GM21723 (cell line): ENCODE data around the gene ADAT2.

Source experiments
- ATAC-seq: cut with Tn5 transposase; IDR thresholded peaks from one replicate; pipeline ENCODE4 v1.9.1; 2021; ENCODE audit warnings: mild to moderate bottlenecking, moderate library complexity; ENCODE audit not compliant: unreplicated experiment

Gene ADAT2

GRCh38 chr6:143399176-143399575, 51.3 kb downstream of the ADAT2 start:
- ATAC-seq, result no peak

GRCh38 chr6:143397227-143398222, 53.0 kb downstream of the ADAT2 start:
- no peak for ATAC-seq

- ATAC-seq, result no peak
Observed at GRCh38 chr6:143396497-143397226, 53.8 kb downstream of the ADAT2 start.

- no peak for ATAC-seq
Observed at GRCh38 chr6:143395699-143396098, 54.8 kb downstream of the ADAT2 start.

- ATAC-seq, result no peak
Observed at GRCh38 chr6:143394389-143394788, 56.1 kb downstream of the ADAT2 start.

GRCh38 chr6:143390278-143390677, 60.2 kb downstream of the ADAT2 start:
- no peak for ATAC-seq

GRCh38 chr6:143385636-143386035, 64.9 kb downstream of the ADAT2 start:
- no peak for ATAC-seq

GRCh38 chr6:143376861-143377260, 73.6 kb downstream of the ADAT2 start:
- ATAC-seq, result no peak

- no peak for ATAC-seq
Observed at GRCh38 chr6:143376375-143376774, 74.1 kb downstream of the ADAT2 start.

- ATAC-seq, result no peak
Observed at GRCh38 chr6:143375022-143375585, 75.4 kb downstream of the ADAT2 start.

- peak; percentile 48 for ATAC-seq
Observed at GRCh38 chr6:143374014-143374413, 76.5 kb downstream of the ADAT2 start.
